HG02642 (cell line): ENCODE measurements around the gene DPM2.

Experiments
- ATAC-seq: cut with Tn5 transposase; IDR thresholded peaks from one replicate; pipeline ENCODE4 v1.9.1; 2021; ENCODE audit warnings: mild to moderate bottlenecking; ENCODE audit not compliant: unreplicated experiment, poor library complexity

The DPM2 gene

DNA sequence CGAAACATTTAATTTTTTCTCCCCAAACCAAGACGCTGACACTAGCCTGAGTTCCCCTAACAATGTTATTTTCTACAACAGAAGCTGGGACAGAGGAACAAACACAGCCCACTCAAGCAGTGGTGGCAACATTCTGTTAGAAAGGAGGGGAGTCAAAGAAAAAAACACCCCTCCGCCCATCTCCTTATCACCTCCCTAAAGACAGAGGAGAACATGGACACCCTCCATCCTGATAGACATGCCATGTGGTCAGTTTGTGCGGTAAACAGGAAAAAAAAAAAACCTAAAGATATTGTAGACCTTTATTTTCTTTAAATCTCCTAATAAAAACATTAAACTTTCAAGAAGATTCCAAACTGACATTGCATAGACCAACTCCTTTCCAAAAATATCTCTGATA is 2.9 kb upstream of the DPM2 start:
- ATAC-seq = no peak

DNA sequence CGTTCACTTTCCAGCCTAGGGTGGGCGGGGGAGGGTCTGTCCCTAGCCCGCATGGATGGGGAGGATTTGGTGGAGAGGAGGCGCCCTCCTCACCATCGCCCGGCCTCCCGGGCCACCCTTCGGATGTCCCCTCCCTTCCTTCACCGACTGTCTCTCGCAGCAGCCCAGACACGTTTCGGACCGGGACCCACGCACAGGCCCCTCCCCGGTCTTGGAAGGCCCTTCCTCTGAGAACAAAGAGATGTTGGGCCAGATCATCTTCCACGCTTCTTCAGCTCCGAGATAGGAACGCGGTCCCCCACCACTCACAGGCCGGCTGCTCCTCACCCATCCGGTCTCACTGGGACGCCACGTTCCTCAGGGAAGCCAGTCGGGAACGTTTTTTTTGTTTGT is 640 bp upstream of the DPM2 start:
- ATAC-seq = no peak

DNA sequence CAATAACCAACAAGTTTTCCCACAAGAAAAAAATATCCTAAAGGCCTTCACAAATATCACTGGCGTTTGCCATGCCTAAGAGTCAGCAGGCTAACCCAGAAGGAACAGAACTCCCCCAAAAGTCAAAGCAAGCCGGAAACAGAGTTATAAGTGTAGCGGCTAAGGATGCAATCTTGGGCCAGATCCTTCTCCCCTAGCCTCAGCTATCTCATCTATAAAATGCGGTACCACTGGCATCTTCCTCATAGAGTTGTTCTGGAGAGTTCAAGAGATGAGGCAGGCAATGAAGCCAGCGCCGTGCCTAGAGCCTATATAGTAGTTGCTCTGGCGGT is 632 bp downstream of the DPM2 start:
- no peak for ATAC-seq

DNA sequence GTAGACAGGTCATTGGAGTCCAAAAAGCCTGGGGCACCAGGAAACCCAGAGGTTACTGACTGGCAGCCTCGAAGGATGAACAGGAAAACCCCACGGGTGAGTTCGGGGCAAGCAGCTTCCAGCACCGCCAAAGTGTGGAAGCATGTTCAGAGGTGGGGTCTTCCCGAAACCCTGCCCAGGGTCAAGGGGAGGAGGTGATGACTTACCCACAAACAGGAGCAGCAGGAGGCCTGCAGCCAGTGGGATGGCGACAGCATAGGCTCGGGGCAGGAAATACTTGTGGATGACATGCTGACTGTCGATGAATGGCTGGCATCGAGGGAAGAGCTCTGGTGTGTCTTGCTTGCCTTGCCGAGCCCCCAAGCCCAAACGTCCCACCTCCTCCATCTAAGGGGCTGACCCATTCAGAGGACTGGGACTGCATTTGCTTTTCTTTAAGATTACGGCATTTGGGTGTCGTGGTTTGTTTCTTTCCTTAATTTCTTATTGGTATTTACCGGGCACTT is 1.3 kb downstream of the DPM2 start:
- no peak for ATAC-seq

DNA sequence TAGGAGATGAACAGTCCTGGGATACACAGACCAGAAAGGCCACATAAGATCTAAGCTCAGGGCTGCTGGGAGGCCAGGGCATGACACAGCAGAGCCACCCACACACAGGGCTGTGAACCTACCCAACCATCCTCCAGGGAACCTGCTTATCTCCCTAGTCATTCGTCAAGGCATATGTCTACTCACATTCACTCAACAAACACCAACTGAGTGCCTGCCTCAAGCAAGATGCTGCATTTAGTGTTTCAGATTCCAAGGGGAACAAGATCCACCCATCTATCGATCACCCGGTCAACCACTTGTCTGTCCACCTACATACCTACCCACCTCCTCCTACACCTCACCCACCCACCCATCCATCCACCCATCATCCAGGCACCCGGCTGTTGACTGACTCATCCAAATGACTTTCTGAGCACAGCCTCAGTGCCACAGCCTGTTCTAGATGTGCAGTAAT is 1.9 kb downstream of the DPM2 start:
- no peak for ATAC-seq

DNA sequence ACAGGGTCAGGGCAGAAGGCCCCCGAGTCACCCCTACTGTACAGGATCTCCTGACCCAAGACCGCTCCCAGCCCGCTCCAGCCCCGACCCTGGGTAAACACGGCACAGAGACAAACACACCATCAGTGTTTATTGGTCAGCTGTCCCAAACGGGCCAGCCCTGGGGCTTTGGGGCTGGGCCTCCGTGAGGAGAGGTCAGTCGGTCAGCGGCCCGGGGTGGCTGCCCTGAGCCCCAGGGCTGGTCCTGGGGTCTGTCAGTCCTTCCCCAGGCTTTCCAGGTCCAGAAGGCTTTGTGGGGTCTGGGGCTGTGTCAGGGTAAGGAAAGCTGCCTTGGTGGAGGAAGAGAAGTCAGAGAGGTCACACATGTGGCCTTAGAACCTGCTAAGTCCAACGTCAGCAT is 2.7 kb downstream of the DPM2 start:
- no peak for ATAC-seq

DNA sequence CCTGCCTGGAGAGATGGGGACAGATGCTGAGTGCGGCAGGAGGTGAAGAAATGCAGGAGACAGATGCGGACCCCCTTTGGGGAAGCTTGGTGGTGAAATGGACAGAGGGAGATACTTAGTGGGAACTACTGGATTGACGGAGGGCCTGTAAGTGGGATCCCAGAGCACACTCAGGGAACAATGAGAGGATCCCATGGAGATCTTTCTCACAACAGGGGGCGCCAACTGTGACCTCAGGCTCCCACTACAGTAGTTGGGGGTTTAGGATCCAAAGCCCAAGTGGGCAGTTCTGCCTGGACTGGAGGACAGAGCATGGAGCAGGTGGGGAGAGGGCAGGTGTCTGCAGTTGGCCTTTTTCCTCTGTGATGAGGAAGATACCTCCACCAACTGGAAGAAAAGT is 3.4 kb downstream of the DPM2 start:
- no peak for ATAC-seq

DNA sequence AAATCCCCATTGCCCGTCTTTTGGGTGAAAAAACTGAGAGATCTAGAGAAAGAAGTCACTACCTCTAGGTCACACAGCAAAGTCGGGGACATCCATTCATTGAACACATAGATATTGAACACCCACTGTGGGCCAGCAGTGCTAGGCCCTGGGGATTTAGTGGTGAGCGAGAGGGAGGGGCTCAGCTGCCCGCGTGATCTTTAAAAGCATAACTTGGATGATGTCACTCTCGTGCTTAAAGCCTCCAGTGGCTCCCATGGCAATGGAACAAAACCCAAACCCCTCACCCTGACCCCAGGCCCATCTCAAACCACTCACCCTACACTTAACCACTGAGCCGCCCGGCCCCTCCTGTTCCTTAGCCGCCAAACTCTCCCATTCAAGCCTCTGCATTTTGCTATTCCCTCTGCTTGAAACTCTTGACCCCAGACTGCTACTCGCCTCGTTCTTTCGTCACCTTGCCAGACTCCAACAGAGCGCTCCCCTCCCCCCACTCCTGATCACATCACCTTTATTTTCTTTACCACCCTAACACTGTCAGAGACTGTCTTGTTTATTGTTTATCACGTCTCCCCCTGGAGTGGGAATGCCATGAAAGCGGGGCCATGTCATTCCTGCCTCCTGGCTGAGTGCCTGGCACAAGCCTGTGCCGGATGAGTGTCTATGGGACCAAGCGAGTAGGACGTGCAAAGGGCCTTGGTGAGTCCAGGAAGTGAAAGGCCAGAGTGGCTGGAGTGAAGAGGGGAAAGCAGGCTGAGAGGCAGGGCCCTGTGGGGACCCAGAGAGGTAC is 6.4 kb downstream of the DPM2 start:
- ATAC-seq = no peak

DNA sequence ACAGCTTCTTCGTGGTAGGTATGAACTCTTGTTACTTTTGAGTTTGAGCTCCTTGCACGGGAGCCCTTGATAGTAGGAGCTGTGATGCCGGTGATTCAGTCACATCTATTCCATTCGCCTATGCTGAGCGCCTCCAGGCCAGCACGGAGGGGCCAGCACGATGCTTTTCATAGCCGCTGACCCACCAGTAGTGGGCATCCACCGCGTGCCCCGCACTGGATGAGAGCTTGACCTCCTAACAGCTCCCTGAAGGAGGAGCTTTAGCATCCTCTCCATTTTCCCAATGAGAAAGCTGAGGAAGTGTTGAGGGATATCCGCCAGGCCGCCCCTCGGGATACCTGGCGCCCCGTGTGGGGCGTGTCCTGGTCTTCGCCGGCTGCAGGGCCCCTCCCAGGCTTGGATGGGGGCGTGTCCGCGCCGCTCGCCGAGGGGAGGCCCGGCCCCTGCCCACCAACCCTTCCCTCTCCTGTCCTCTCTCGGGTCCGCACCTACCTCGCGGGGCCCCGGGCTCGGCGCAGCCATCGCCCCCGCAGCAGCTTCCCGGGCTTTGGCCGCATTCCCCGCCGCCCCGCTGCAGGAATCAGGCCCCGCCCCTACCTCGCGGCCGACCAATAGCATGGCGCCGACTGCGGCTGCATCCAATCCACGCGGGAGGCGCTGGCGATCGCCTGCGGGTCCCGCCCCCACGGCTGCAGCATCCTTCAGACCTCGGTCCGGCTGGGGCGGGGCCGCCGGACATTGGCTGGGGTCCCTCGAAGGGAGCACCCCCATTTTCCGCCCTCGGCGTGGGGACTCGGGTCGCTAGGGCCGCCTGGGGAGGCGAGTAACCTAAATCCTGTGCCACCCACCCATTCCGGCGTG is 7.2 kb downstream of the DPM2 start, which contains the start of gene PIP5KL1:
TSS of gene PIP5KL1 (minus strand) at position 547 of the 861 bp plus-strand sequence. CDS start at position 522, 25 bp downstream.
- peak; percentile 80 for ATAC-seq

DNA sequence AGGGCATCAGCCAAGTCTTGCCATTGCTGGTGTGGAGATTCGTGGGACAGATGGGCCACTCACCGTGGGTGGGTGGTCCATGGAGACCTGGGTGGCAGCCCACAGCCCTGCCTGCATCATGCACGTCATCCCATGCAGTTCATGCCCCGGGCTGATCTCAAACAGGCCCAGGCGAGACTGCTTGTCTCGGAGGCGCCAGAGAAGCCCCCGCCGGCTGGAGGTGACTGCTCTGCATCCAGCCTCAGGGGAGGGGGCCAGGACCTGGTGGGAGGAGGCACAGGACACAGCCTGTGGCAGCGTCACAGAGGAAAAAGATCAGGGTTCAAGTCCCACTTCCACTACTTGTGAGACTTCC is 8.1 kb downstream of the DPM2 start:
- no peak for ATAC-seq

DNA sequence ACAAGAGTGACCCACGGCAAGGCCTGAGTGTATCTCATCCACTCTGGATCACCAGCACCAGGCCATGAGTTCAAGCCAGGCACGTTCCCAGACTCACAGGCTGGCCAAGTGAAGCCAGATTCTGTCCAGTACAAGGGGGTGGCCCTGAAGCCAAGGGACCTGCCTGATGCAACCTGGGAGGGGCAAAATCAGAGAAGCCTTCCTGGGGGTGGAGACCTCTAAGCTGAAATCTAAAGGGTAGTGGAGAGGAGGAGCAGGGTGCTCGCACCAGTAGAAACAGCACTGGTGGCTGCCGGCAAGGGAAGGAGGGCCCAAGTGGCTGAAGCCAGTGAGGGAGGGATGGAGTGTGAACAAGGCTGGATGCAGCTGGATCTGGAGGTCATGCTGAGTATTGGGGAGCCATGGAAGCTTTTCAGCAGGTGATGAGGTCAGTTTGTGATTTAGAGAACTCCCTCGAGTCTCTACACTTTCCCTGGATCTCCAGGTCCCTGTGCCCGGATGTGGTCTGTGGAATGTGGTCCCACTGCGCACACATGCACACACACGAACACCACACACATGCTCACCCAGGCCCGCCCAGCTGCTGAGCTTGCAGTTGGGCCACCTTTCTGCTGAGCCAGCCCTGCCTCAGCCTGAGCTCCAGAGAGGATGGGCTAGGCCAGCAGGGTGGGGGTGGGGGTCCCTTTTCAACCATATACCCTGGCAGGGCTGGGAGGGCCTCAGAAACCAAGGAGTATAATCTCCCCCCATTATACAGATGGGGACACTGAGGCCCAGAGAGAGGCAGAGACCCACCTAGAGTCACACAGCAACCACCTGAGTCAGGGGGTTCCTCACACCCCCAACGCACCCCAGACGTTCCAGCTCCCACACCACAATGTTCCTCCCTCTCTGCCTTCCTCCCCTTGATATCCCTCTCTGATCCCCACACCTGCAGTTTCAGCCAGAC is 8.7 kb downstream of the DPM2 start:
- no peak for ATAC-seq

DNA sequence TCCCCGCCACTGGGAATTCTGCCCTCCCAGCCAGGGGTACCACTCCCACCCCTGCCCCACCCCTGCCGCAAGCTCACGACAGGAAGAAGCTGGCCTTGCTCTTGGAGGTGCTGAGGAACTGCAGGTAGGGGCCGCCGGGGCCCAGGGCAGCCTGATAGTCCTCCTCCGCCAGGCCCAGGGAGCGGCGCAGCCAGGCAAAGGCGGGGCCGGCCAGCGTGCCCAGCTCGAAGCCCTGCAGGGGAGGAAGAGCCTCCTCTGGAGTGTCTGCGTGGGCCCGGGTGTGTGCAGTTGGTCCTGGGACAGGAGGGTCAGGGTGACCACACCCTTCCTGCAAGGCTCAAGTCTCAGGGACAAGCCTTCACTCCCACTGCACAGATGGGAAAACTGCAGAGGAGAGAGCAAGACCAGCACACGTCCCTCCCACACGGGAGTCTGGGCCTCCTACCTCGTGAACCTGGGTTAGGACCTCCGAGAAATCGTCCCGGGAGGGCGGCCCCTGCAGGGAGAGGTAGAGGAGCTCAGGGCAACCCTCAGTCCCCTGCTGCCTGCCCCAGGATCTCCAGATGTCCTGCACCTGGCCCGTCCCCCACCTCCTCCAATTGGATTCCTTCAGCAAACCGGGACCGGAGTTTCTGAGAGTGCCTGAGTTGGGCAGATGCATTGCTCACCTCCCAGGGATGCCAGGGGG is 9.5 kb downstream of the DPM2 start:
- ATAC-seq = no peak

DNA sequence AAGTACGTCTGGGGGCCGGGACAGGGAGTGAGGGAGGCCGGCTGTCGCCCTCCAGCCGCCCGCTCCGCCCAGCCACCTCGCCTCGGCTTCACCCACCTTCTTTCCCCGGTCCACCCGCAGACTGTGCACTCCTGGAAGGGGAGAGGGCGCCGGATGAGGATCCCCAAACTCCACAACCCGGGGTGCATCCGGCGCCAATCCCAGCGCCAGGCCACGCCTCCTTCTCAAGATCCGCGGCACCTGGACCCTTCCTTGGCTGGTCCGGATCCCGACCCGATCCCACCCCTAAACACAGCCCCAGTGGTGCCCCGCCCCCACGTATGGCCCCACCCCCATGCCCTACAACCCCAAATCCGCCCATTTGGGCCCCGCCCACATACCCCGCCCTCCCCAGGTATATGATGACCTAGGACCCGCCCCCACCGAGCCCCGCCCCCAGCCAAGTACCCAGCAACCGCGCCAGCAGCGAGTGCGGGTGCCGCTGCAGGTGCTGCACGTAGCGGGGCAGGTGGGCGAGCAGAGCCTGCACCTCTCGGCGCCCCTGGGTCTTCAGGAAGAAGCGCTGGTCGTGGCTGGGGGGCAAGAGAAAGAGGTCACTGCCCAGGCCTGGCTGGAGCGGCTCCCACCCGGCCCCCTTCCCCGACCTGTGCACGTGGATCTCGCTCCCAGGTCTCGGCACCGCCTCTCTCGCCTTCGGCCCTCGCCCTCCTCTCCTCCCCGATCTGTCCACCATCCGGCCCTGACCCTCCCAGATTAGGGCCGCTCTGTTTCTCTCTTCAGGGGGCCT is 10.3 kb downstream of the DPM2 start:
- no peak for ATAC-seq

DNA sequence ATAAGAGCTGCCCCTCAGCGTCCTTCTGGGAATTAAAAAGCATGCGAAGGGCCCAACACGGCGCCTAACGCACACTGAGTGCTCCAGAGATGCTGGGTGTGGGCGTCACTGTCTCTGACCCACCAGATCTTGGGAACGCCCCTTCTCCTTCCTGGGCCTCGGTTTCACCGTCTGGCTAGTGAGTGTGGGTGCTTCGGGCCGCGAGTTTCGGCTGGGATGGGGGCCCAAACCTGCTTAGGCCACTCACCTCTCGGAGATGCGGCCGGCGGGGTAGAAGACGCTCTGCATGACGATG is 10.8 kb downstream of the DPM2 start:
- ATAC-seq = no peak

DNA sequence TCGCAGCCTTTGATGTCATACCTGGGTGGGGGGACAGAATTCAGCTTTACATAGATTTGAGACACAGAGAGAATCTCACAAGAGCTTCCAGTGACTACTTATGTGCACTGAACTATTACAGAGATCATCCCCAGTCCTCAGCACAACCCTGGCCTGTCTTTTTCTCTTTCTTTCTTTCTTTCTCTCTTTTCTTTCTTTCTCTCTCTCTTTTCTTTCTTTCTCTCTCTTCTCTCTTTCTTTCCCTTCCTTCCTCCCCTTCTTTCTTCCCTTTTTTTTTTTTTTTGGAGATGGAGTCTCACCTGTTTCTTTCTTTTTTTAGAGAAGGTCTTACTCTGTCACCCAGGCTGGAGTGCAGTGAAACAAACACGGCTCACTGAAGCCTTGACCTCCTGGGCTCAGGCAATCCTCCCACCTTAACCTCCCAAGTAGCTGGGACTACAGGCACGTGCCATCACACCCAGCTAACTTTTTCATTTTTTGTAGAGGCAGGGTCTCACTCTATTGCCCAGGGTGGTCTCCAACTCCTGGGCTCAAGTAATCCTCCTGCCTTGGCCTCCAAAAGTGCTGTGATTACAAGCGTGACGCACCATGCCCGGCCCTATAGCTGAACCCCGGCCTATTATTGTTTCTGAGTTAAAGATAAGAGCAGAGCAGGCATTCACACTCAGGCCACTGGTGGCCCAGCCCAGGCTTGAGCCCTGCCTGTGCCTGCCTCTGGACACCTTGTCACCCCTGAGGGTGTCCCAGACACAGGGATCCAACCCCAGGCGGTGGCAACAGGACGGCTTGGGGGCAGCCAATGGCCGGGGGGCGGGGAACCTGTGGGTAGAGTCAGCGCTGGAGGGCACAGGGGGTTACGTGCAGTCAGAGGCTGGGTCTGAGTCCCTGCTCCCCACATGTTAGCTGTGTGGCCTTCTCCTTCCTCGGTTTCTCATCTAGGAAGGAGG is 11.4 kb downstream of the DPM2 start:
- ATAC-seq = no peak

DNA sequence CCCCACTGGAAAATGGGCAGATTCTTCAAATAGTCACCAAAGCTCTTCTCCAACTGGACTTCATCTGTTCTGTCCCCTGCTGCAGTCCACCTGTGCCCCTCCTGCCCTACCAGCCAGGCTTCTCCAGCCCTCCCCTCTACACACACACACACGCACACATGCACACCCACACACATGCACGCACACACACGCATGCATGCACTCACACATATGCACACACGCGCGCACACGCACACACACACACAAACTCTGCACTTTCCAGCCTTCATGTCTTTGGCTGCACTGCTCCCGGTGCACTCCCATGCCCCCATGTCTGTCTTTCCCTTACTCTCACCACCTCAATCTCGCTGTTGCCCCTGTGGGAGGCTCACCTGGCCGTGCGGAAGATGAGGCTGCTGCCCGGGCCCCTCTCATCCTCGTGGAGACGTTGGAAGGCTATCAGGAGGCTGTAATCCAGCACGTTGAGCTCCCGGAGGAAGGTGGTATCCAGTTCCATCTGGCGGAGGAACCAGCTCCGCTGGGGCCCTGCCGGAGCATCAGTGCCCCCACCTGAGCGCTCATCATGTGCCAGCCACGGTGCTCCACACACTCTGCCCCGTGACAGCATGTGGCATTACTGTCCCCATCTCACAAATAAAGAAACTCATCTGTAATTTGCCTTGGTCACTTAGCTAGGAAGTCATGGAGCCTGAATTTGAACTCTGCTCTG is 12.8 kb downstream of the DPM2 start:
- ATAC-seq = no peak

DNA sequence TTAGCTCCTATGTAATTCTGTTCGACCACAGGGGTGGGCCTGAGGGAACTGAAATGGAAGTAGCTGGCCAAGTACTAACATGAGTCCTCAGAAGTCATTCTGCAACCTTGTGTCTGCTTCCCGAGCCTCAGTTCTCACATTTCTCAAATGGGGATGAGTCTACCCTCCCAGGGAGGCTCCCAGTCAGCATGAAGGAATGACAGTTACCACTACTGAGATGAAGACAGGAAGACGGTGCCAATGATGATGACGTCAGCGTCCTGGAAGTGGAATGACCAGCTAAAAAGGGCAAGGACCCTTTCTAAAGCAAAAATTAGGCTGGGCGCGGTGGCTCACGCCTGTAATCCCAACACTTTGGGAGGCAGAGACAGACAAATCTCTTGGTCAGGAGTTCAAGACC is 13.9 kb downstream of the DPM2 start:
- no peak for ATAC-seq

DNA sequence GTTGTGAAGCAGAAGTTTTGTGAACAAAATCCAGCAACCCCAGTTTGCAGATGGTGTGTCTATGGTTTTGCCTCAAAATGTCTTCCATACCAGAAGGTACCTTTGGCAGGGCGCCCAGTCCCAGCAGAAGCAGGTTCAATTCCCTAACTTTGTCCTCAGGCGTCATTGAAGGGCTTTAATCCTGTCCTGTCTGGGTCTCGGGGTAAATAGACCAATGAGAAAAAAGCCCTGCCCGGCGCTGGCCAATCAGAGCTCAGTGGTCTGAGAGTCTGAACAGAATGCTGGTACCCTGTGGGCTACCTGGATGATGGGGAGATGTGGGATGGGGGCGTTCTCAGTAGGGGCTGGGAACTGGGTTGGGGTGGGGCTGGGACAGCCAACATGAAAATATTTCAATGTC is 14.6 kb downstream of the DPM2 start:
- ATAC-seq = no peak
